AG04450 (cell line): Measurements from ENCODE around the gene VAMP7. TPM values are rescaled to one million over a fixed set of nuclear protein-coding genes. Genes with fewer than 3 reads are reported as not detected.

Source experiments
- CTCF ChIA-PET: fragments of 300-600, 350-600 bp; formaldehyde crosslinking; extraction: SDS; loops from one replicate; lab custom pipeline; 2022; ENCODE audit warnings: antibody characterized with exemption, inconsistent platforms; lab: Charles Lee
- POLR2A ChIA-PET: fragments of 350-600 bp; formaldehyde crosslinking; extraction: SDS; loops from one replicate; lab custom pipeline; 2021; ENCODE audit warnings: antibody characterized with exemption, inconsistent platforms; lab: Yijun Ruan, JAX
- DNase-seq: peaks from one replicate; pipeline ENCODE4 v3.0.0-alpha.2; 2011; ENCODE audit warnings: low read depth, low spot score
- H3K27ac ChIP-seq: one replicate; pipeline ENCODE4 v1.5.1; 2012; ENCODE audit warnings: low read depth, low read length, control low read depth
- H3K27me3 ChIP-seq: one replicate; pipeline ENCODE4 v1.6.0; 2012; ENCODE audit warnings: low read length; ENCODE audit not compliant: control insufficient read depth, insufficient read depth
- H3K4me3 ChIP-seq: 2 replicates; pipeline ENCODE4 v1.5.1; 2011; ENCODE audit warnings: mild to moderate bottlenecking, low read depth, low read length, control low read depth
- H3K9me3 ChIP-seq: 2 replicates; pipeline ENCODE4 v1.5.1; 2012; ENCODE audit warnings: low read length; ENCODE audit not compliant: control insufficient read depth, insufficient read depth
- CTCF ChIP-seq: IDR thresholded peaks from 2 replicates; pipeline ENCODE4 v1.5.1; 2011; ENCODE audit warnings: low read depth, low read length, control low read depth, inconsistent platforms
- polyA plus RNA-seq: library from polyadenylated mRNA; depleted of rRNA; stranded (reverse); fragments of >200 nt; gene quantifications from 2 replicates; pipeline ENCODE4 v1.2.3, GENCODE V29; 2011

VAMP7 gene
- polyA plus RNA-seq, 1 experiment, result 77.6 TPM

DNA sequence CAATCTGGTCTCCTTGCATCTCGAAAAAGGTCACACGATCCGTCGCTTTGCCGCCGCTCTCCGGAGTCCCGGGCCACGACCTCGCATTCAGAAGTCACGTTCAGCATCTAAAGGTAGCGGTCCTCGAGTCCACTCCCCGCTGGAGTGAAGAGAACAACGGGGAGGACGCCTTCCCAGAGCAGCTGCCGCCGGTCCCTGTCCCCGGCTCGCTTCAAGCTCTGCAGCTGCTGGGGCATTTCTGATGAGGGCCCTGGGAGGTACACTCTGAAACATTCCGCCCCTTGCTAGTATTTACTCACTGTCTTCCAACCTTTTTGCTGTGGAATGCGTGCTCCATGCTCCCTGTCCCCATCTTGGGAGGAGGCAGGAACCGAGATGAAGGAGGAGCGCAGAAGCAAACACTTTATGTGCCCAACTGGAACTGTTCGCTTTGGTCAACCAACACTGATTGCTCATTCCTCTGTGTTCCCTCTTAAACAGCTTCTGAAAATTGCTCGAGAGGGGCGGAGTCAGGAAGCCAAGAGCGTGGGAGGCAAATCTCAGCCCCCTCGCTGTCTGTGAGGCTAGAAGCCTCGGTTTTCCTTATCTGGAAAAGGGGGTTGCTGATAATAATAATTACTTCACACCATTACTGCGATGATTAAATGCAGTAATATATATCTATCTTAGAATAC is 6.4 kb upstream of the VAMP7 start:
- no peaks in the 10 kb centered on the region for H3K27me3 ChIP-seq

GRCh38 chrX:155876704-155877103 is 4.4 kb upstream of the VAMP7 start:
- CTCF ChIA-PET, result no interaction called here
- Histone ChIP-seq H3K27me3 (no peaks in the 10 kb centered on the region), H3K27ac (no peak overlapping the region), H3K4me3 (no peak overlapping the region), H3K9me3 (peaks cover 17% of the 10 kb centered on the region)
- POLR2A ChIA-PET, result no interaction called here
- no peak for DNase-seq
- TF ChIP-seq CTCF, result no peak

More for the DNA sequence above, 6.4 kb upstream of the VAMP7 start:
- DNase-seq, result no peak
- no peak for TF ChIP-seq CTCF
- Histone ChIP-seq H3K4me3 (peak overlapping the region; percentile 38), H3K9me3 (peaks cover 9% of the 10 kb centered on the region), H3K27ac (no peak overlapping the region)
- POLR2A ChIA-PET, result no interaction called here
- CTCF ChIA-PET, result no interaction called here

GRCh38 chrX:155877288-155877687 is 3.9 kb upstream of the VAMP7 start:
- Histone ChIP-seq H3K4me3 (no peak overlapping the region), H3K27me3 (no peaks in the 10 kb centered on the region), H3K27ac (no peak overlapping the region), H3K9me3 (peaks cover 17% of the 10 kb centered on the region)
- no peak for TF ChIP-seq CTCF
- DNase-seq, result no peak
- CTCF ChIA-PET, result no interaction called here
- POLR2A ChIA-PET, result no interaction called here

DNA sequence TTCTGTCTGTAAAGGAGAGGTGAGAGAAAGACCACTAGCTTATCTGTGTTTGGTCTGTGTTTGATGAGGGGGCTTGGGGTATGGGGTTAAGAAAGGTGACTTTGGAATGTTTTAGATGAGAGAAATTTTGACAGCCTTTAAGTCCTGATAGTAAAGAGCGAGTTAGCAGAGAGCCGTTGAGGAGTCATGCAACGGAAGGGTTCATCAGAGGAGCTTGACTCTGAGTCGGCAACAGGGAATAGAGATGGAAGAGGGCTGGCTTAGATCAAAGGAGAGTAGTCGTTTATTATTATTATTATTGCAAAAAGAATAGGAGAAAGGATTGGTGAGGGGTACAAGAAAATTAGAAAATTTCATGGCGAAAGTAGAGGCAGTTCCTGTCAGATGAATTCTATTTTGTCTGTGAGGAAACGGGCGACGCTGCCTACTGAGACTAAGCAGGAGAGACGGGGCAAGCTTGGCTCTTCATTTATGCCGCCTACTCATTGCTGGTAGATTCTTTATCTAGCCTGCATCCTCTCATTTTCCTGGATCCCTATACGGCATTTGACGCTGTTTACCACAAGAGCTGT is 473 bp upstream of the VAMP7 start:
- Histone ChIP-seq H3K27me3 (no peaks in the 10 kb centered on the region), H3K27ac (no peak overlapping the region), H3K9me3 (peaks cover 13% of the 10 kb centered on the region), H3K4me3 (peak overlapping the region; percentile 63)
- CTCF ChIA-PET, result no interaction called here
- TF ChIP-seq CTCF, result no peak
- POLR2A ChIA-PET, result no interaction called here
- DNase-seq, result no peak

DNA sequence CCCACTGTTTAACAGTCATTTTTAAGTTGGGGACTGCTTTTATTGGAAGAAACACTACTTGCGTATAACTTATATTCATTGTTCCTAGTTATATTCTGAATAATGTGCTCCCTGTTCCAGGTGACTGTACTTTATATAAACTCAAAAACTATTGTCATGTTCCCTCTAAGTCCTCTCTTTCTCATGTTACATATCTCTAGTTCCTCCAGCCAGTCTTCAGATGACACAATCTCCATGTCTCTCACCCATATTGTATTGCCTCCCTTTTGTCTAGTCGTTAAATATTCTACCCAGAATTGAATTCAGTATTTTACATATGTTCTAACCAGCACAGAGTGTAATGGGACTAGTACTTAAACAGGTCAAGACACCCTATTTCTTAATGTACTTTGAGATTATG is 5.3 kb downstream of the VAMP7 start:
- H3K4me3 ChIP-seq, result no peak overlapping the region
- no peaks in the 10 kb centered on the region for H3K27me3 ChIP-seq
- no peak for DNase-seq
- TF ChIP-seq CTCF, result no peak
- H3K27ac ChIP-seq, result no peak overlapping the region
- ChIA-PET CTCF (no interaction called here), POLR2A (no interaction called here)
- H3K9me3 ChIP-seq, result peaks cover 7% of the 10 kb centered on the region
